ENCODE results near the gene RPSA. TPM values are rescaled to one million over a fixed set of nuclear protein-coding genes. Genes with fewer than 3 reads are reported as not detected.

RPSA gene
- total RNA-seq, 4 donors from 2014 or later: 644 to 857 (median 730) TPM

GRCh38 chr3:39435006-39435748 lies 28.7 kb downstream of the RPSA start:
- no peak for TF ChIP-seq POLR2A (IDR thresholded peaks at IDR 0.05)
- no peak for TF ChIP-seq CTCF (IDR thresholded peaks at IDR 0.05 in 4 of 5, conservative IDR thresholded peaks at IDR 0.05 in 1 of 5)
- H3K36me3 ChIP-seq: no peaks in the 10 kb centered on the region
- DNase-seq: no peak
- H3K27ac ChIP-seq: no peak overlapping the region
- no peaks in the 10 kb centered on the region for H3K4me1 ChIP-seq
- H3K9me3 ChIP-seq: no peaks in the 10 kb centered on the region
- H3K27me3 ChIP-seq: no peaks in the 10 kb centered on the region
- in situ Hi-C loops (cut with MboI; ENCODE audit: low sequenced_read_pairs in 4 of 4) (no loop called here), intact Hi-C loops (cut with DNase I; ENCODE audit: low total_unique reads) (no loop called here)
- ATAC-seq: no peak
- no peak overlapping the region for H3K4me3 ChIP-seq

GRCh38 chr3:39438880-39439279 lies 32.4 kb downstream of the RPSA start:
- Histone ChIP-seq H3K27me3 (no peaks in the 10 kb centered on the region), H3K36me3 (no peaks in the 10 kb centered on the region), H3K27ac (no peak overlapping the region), H3K9me3 (no peaks in the 10 kb centered on the region), H3K4me3 (no peak overlapping the region), H3K4me1 (no peaks in the 10 kb centered on the region)
- TF ChIP-seq CTCF (IDR thresholded peaks at IDR 0.05 in 4 of 5, conservative IDR thresholded peaks at IDR 0.05 in 1 of 5) (no peak), POLR2A (IDR thresholded peaks at IDR 0.05) (no peak)
- no peak for DNase-seq
- intact Hi-C loops (cut with DNase I; ENCODE audit: low total_unique reads): no loop called here
- in situ Hi-C loops (cut with MboI; ENCODE audit: low sequenced_read_pairs in 4 of 4): no loop called here
- no peak for ATAC-seq

GRCh38 chr3:39440316-39440715 lies 33.8 kb downstream of the RPSA start:
- no peaks in the 10 kb centered on the region for H3K9me3 ChIP-seq
- H3K4me3 ChIP-seq: no peak overlapping the region
- DNase-seq: no peak
- TF ChIP-seq POLR2A (IDR thresholded peaks at IDR 0.05): no peak
- TF ChIP-seq CTCF (IDR thresholded peaks at IDR 0.05 in 4 of 5, conservative IDR thresholded peaks at IDR 0.05 in 1 of 5): no peak
- intact Hi-C loops (cut with DNase I; ENCODE audit: low total_unique reads) (loop anchor here (10.0 kb wide), 1 partner anchor 906 kb away; no protein-coding TSS in a partner anchor), in situ Hi-C loops (cut with MboI; ENCODE audit: low sequenced_read_pairs in 4 of 4) (no loop called here)
- no peak overlapping the region for H3K27ac ChIP-seq
- no peaks in the 10 kb centered on the region for H3K36me3 ChIP-seq
- H3K27me3 ChIP-seq: no peaks in the 10 kb centered on the region
- ATAC-seq: no peak
- H3K4me1 ChIP-seq: no peaks in the 10 kb centered on the region

- DNase-seq (no peak), ATAC-seq (no peak)
- no peaks in the 10 kb centered on the region for H3K36me3 ChIP-seq
- H3K4me3 ChIP-seq: no peak overlapping the region
- intact Hi-C loops (cut with DNase I; ENCODE audit: low total_unique reads) (loop anchor here (10.0 kb wide), 1 partner anchor 909 kb away; no protein-coding TSS in a partner anchor), in situ Hi-C loops (cut with MboI; ENCODE audit: low sequenced_read_pairs in 4 of 4) (no loop called here)
- TF ChIP-seq CTCF (IDR thresholded peaks at IDR 0.05 in 4 of 5, conservative IDR thresholded peaks at IDR 0.05 in 1 of 5): no peak
- no peak for TF ChIP-seq POLR2A (IDR thresholded peaks at IDR 0.05)
- H3K27me3 ChIP-seq: no peaks in the 10 kb centered on the region
- H3K27ac ChIP-seq: no peak overlapping the region
- no peaks in the 10 kb centered on the region for H3K9me3 ChIP-seq
- no peaks in the 10 kb centered on the region for H3K4me1 ChIP-seq
These were observed 37.0 kb downstream of the RPSA start for GRCh38 chr3:39443530-39443929.

Measured in gastrocnemius medialis (tissue), 4 donors.